H9 (cell line): ENCODE results near the gene EXOG. TPM values are rescaled to one million over a fixed set of nuclear protein-coding genes. Genes with fewer than 3 reads are reported as not detected.

Source experiments
- DNase-seq: peaks from one replicate; pipeline ENCODE4 v3.0.0-alpha.2; 2017
- H2AFZ ChIP-seq: one replicate; pipeline ENCODE4 v1.6.1; 2013; ENCODE audit warnings: mild to moderate bottlenecking, low read length, control low read depth, moderate library complexity
- H2AK5ac ChIP-seq: 2 replicates; pipeline ENCODE4 v1.6.1; 2013; ENCODE audit warnings: low read length, control low read depth, mixed read lengths; ENCODE audit not compliant: insufficient read length
- H2BK120ac ChIP-seq: one replicate; pipeline ENCODE4 v1.6.1; 2013; ENCODE audit warnings: low read depth, mild to moderate bottlenecking, low read length, control low read depth, inconsistent platforms; ENCODE audit not compliant: poor library complexity, severe bottlenecking
- H2BK12ac ChIP-seq: 2 replicates; pipeline ENCODE4 v1.6.1; 2013; ENCODE audit warnings: low read length, control low read depth, mixed read lengths, low read depth; ENCODE audit not compliant: insufficient read length
- H2BK15ac ChIP-seq: 2 replicates; pipeline ENCODE4 v1.6.1; 2013; ENCODE audit warnings: low read depth, low read length, control low read depth
- H2BK20ac ChIP-seq: one replicate; pipeline ENCODE4 v1.6.1; 2013; ENCODE audit warnings: low read depth, mild to moderate bottlenecking, low read length, control low read depth, inconsistent platforms; ENCODE audit not compliant: poor library complexity, severe bottlenecking
- H2BK5ac ChIP-seq: 2 replicates; pipeline ENCODE4 v1.6.1; 2013; ENCODE audit warnings: low read length, control low read depth, mixed read lengths; ENCODE audit not compliant: insufficient read length
- H3K14ac ChIP-seq: 2 replicates; pipeline ENCODE4 v1.6.1; 2013; ENCODE audit warnings: low read length, control low read depth; ENCODE audit not compliant: insufficient read depth
- H3K18ac ChIP-seq: 2 replicates; pipeline ENCODE4 v1.6.1; 2013; ENCODE audit warnings: low read depth, mild to moderate bottlenecking, mixed read lengths, low read length, control low read depth; ENCODE audit not compliant: insufficient read length
- H3K23ac ChIP-seq: 2 replicates; pipeline ENCODE4 v1.6.1; 2013; ENCODE audit warnings: low read length, control low read depth, mixed read lengths, low read depth; ENCODE audit not compliant: insufficient read length
- H3K23me2 ChIP-seq: 2 replicates; pipeline ENCODE4 v1.6.1; 2013; ENCODE audit warnings: low read depth, mild to moderate bottlenecking, mixed read lengths, low read length, control low read depth; ENCODE audit not compliant: insufficient read length, poor library complexity, severe bottlenecking
- H3K27ac ChIP-seq: 2 replicates; pipeline ENCODE4 v1.5.1; 2013; ENCODE audit warnings: low read length, control low read depth, mixed read lengths, low read depth; ENCODE audit not compliant: insufficient read length
- H3K27me3 ChIP-seq: 2 replicates; pipeline ENCODE4 v1.6.1; 2013; ENCODE audit warnings: low read length, control low read depth, inconsistent platforms; ENCODE audit not compliant: insufficient read depth
- H3K4ac ChIP-seq: 2 replicates; pipeline ENCODE4 v1.6.1; 2013; ENCODE audit warnings: low read depth, mild to moderate bottlenecking, control low read depth, inconsistent platforms, low read length, moderate library complexity
- H3K4me1 ChIP-seq: 2 replicates; pipeline ENCODE4 v1.6.1; 2013; ENCODE audit warnings: low read length, control low read depth, inconsistent platforms; ENCODE audit not compliant: insufficient read depth
- H3K4me2 ChIP-seq: 2 replicates; pipeline ENCODE4 v1.6.1; 2013; ENCODE audit warnings: low read length, control low read depth, mixed read lengths; ENCODE audit not compliant: insufficient read length, insufficient read depth
- H3K56ac ChIP-seq: 2 replicates; pipeline ENCODE4 v1.6.1; 2013; ENCODE audit warnings: low read depth, mild to moderate bottlenecking, mixed read lengths, low read length, control low read depth; ENCODE audit not compliant: insufficient read length
- H3K79me1 ChIP-seq: 2 replicates; pipeline ENCODE4 v1.6.1; 2013; ENCODE audit warnings: low read depth, mild to moderate bottlenecking, moderate library complexity, low read length, control low read depth, inconsistent platforms; ENCODE audit not compliant: insufficient read depth, poor library complexity, severe bottlenecking
- H3K79me2 ChIP-seq: 2 replicates; pipeline ENCODE4 v1.6.1; 2013; ENCODE audit warnings: low read length, control low read depth, inconsistent platforms; ENCODE audit not compliant: insufficient read depth
- H3K9ac ChIP-seq: 2 replicates; pipeline ENCODE4 v1.6.1; 2013; ENCODE audit warnings: low read length, control low read depth, mixed read lengths; ENCODE audit not compliant: insufficient read length; ENCODE audit errors: extremely low read depth
- H3K9me3 ChIP-seq: one replicate; pipeline ENCODE4 v1.6.1; 2013; ENCODE audit warnings: low read depth, low read length, inconsistent platforms; ENCODE audit not compliant: control insufficient read depth
- H3T11ph ChIP-seq: one replicate; pipeline ENCODE4 v1.6.1; 2013; ENCODE audit warnings: mild to moderate bottlenecking, low read length, control low read depth, inconsistent platforms
- H4K20me1 ChIP-seq: one replicate; pipeline ENCODE4 v1.6.1; 2013; ENCODE audit not compliant: control insufficient read depth, insufficient read length, insufficient read depth
- H4K5ac ChIP-seq: 2 replicates; pipeline ENCODE4 v1.6.1; 2013; ENCODE audit warnings: low read depth, mild to moderate bottlenecking, mixed read lengths, low read length, control low read depth; ENCODE audit not compliant: insufficient read length
- H4K8ac ChIP-seq: replicated peaks from 2 replicates; pipeline ENCODE4 v1.6.1; 2013; ENCODE audit warnings: low read length, control low read depth, mixed read lengths, low read depth; ENCODE audit not compliant: insufficient read length
- H4K91ac ChIP-seq: 2 replicates; pipeline ENCODE4 v1.6.1; 2013; ENCODE audit warnings: low read depth, mild to moderate bottlenecking, moderate library complexity, mixed read lengths, low read length, control low read depth; ENCODE audit not compliant: insufficient read length
- H3K27ac Mint-ChIP-seq, 3 experiments: 2 replicates in 2 of 3; 3 replicates in 1 of 3; pipeline ENCODE4 v1.8.0; 2020 to 2021; ENCODE audit warnings: mixed read lengths in 3 of 3, mild to moderate bottlenecking in 1 of 3, moderate library complexity in 1 of 3
- H3K27me3 Mint-ChIP-seq: 2 replicates; pipeline ENCODE4 v1.8.0; 2021; ENCODE audit warnings: low read depth, mild to moderate bottlenecking, moderate library complexity, mixed read lengths
- H3K36me3 Mint-ChIP-seq, 3 experiments: 2 replicates in 2 of 3; 3 replicates in 1 of 3; pipeline ENCODE4 v1.8.0; 2020 to 2021; ENCODE audit warnings: low read depth in 3 of 3, mixed read lengths in 3 of 3; ENCODE audit not compliant: insufficient read depth in 1 of 3
- H3K4me1 Mint-ChIP-seq, 2 experiments: 2 replicates each; pipeline ENCODE4 v1.8.0; 2020; ENCODE audit warnings: mixed read lengths in 2 of 2
- H3K4me3 Mint-ChIP-seq, 2 experiments: 2 replicates in 1 of 2; 3 replicates in 1 of 2; pipeline ENCODE4 v1.8.0; 2020 to 2021; ENCODE audit warnings: mild to moderate bottlenecking in 2 of 2, mixed read lengths in 2 of 2, moderate library complexity in 1 of 2
- H3K9me3 Mint-ChIP-seq, 2 experiments: 2 replicates in 1 of 2; 3 replicates in 1 of 2; pipeline ENCODE4 v1.8.0; 2020; ENCODE audit warnings: mild to moderate bottlenecking in 2 of 2, mixed read lengths in 2 of 2, moderate library complexity in 1 of 2
- WGBS: extraction: QIAGEN DNeasy Blood & Tissue Kit; methylation state at CpG from one replicate; pipeline ENCODE4 v1.1.7; 2013; ENCODE audit warnings: missing lambda C conversion rate, low lambda C conversion rate, mixed read lengths; ENCODE audit not compliant: insufficient read length; ENCODE audit errors: extremely low coverage; 5-methylcytosine and 5-hydroxymethylcytosine counted together
- total RNA-seq: library from RNA; stranded (reverse); gene quantifications from 2 replicates; pipeline ENCODE4 v1.2.1, GENCODE V29; 2021
- TF ChIP-seq, protein P1 (sequence below): fragments of 200-600 bp; sonication (generic); conservative IDR thresholded peaks from 3 replicates; pipeline ENCODE4 v1.8.0; 2021; ENCODE audit warnings: antibody characterized with exemption, mild to moderate bottlenecking

EXOG gene
- total RNA-seq, 1 experiment from 2014 or later, result 14.1 TPM

DNA sequence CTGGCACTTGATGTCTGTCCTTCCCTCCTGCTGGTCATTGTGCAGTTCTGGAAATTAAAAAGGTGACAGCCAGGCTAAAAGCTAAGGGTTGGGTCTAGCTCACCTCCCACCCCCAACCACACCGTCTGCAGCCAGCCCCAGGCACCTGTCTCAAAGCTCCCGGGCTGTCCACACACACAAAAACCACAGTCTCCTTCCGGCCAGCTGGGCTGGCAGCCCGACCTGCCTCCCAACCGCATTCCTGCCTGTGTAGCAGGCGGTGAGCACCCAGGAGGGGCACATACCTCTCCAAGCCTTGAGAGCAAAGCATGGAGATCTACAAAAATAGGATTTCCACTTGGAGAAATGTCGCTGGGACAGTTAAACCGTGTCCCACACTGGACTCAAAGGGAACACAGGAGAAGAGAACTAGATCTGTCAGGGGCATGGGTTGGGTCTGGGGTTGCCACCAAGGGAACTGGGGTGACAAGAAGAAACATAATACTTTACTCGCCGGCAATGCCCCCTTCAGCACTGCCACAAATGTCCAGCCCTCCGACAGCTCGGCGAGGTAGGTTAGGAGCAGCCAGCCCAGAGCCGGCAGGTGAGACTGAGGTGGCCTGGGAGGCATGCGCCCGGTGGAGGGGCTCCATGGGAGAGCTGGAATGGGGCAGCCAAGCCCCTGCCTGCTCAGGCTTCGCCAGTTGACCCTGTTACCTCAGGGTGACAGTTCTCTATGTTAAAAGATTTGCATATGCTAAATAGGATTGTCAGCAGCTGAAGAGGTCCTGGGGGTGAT, 52.2 kb downstream of the EXOG start:
- no peaks in the 10 kb centered on the region for H3K23me2 ChIP-seq
- WGBS, result no CpG with 5 or more reads among the region's 17 CpGs
- no peaks in the 10 kb centered on the region for H3K79me2 ChIP-seq
- H4K20me1 ChIP-seq, result no peaks in the 10 kb centered on the region
- no peak overlapping the region for H3K4ac ChIP-seq
- no peak overlapping the region for H3K27ac ChIP-seq
- no peak overlapping the region for H2BK15ac ChIP-seq
- H3K27ac Mint-ChIP-seq, result peak overlapping the region in 2 of 3 experiments; percentile 59 to 65; a peak in 4 of 7 replicates
- peaks cover 5% of the 10 kb centered on the region for H3K27me3 Mint-ChIP-seq
- H3K56ac ChIP-seq, result no peak overlapping the region
- H3K4me1 Mint-ChIP-seq, result peaks cover 18 to 19% of the 10 kb centered on the region in 2 experiments
- no peak overlapping the region for H3K4me3 Mint-ChIP-seq
- H4K91ac ChIP-seq, result no peak overlapping the region
- H2BK120ac ChIP-seq, result no peak overlapping the region
- no peak overlapping the region for H4K8ac ChIP-seq
- no peak overlapping the region for H3K14ac ChIP-seq
- TF ChIP-seq, protein P1, sequence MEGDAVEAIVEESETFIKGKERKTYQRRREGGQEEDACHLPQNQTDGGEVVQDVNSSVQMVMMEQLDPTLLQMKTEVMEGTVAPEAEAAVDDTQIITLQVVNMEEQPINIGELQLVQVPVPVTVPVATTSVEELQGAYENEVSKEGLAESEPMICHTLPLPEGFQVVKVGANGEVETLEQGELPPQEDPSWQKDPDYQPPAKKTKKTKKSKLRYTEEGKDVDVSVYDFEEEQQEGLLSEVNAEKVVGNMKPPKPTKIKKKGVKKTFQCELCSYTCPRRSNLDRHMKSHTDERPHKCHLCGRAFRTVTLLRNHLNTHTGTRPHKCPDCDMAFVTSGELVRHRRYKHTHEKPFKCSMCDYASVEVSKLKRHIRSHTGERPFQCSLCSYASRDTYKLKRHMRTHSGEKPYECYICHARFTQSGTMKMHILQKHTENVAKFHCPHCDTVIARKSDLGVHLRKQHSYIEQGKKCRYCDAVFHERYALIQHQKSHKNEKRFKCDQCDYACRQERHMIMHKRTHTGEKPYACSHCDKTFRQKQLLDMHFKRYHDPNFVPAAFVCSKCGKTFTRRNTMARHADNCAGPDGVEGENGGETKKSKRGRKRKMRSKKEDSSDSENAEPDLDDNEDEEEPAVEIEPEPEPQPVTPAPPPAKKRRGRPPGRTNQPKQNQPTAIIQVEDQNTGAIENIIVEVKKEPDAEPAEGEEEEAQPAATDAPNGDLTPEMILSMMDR, result no peak
- H3K9ac ChIP-seq, result no peak overlapping the region
- no peak overlapping the region for H2BK20ac ChIP-seq
- H3K18ac ChIP-seq, result no peak overlapping the region
- no peak for DNase-seq
- no peak overlapping the region for H2AK5ac ChIP-seq
- H2BK12ac ChIP-seq, result no peak overlapping the region
- H3K4me2 ChIP-seq, result no peak overlapping the region
- H3T11ph ChIP-seq, result no peak overlapping the region
- no peaks in the 10 kb centered on the region for H3K79me1 ChIP-seq
- no peaks in the 10 kb centered on the region for H3K27me3 ChIP-seq
- H4K5ac ChIP-seq, result no peak overlapping the region
- no peak overlapping the region for H2BK5ac ChIP-seq
- H3K36me3 Mint-ChIP-seq, result peaks cover 10 to 17% (median 13%) of the 10 kb centered on the region in 3 experiments; a peak in 6 of 7 replicates
- no peak overlapping the region for H3K23ac ChIP-seq
- no peaks in the 10 kb centered on the region; the same call in 1 of the 2 replicates for H3K4me1 ChIP-seq
- no peaks in the 10 kb centered on the region for H3K9me3 ChIP-seq
- H2AFZ ChIP-seq, result no peak overlapping the region
- peaks cover 0 to 3% of the 10 kb centered on the region in 2 experiments; a peak in 1 of 5 replicates for H3K9me3 Mint-ChIP-seq
